Thyroid gland (tissue), 4 donors: ENCODE measurements around the gene FSTL4. TPM values are rescaled to one million over a fixed set of nuclear protein-coding genes. Genes with fewer than 3 reads are reported as not detected.
A peak's percentile ranks its signal among the peaks of the same experiment; 100 is the strongest.

Experiments used
- DNase-seq, 2 donors: peaks; one replicate each; pipeline ENCODE4 v3.0.0-alpha.2; 2019
- H3K27ac ChIP-seq, 3 donors: fragments of 200-600 bp; sonication (generic); 1 replicate in 2 of 3; 2 replicates in 1 of 3; pipeline ENCODE4 v1.5.1; 2016 to 2019; ENCODE audit warnings: mild to moderate bottlenecking in 1 of 3, moderate library complexity in 1 of 3
- H3K27me3 ChIP-seq: fragments of 200-600 bp; sonication (generic); one replicate; pipeline ENCODE4 v1.5.1; 2019
- H3K36me3 ChIP-seq, 2 donors: fragments of 200-600 bp; sonication (generic); one replicate each; pipeline ENCODE4 v1.5.1; 2016 to 2019
- H3K4me1 ChIP-seq, 2 donors: fragments of 200-600 bp; sonication (generic); one replicate each; pipeline ENCODE4 v1.5.1; 2017 to 2019
- H3K4me3 ChIP-seq, 3 donors: fragments of 200-600 bp; sonication (generic); replicated peaks in 1 of 3; 1 replicate in 2 of 3; 2 replicates in 1 of 3; pipeline ENCODE4 v1.5.1; 2016; ENCODE audit warnings: mild to moderate bottlenecking in 1 of 3
- H3K9me3 ChIP-seq: fragments of 200-600 bp; sonication (generic); one replicate; pipeline ENCODE4 v1.5.1; 2017
- POLR2A ChIP-seq, 2 donors: fragments of 450-650 bp; IDR thresholded peaks; one replicate each; pipeline ENCODE4 v1.6.1; 2017; ENCODE audit warnings: antibody characterized with exemption in 2 of 2, mild to moderate bottlenecking in 2 of 2, moderate library complexity in 1 of 2
- WGBS, 2 donors: methylation state at CpG; one replicate each; pipeline ENCODE4 v1.1.5; 2017; 5-methylcytosine and 5-hydroxymethylcytosine counted together
- intact Hi-C: fragments of 100-400 bp; cut with DNase I; formaldehyde crosslinking; loops from one replicate; pipeline ENCODE4 v1.15.1; 2023
- total RNA-seq, 4 donors: library from RNA; depleted of rRNA; stranded (reverse); fragments of >200 nt; gene quantifications; one replicate each; pipeline ENCODE4 v1.2.3, GENCODE V29; 2016
- TF ChIP-seq, protein P1 (sequence below), 6 experiments: fragments of 200-600 bp in 3 of 6; fragments of 450-650 bp in 3 of 6; sonication (generic) in 3 of 6; IDR thresholded peaks; one replicate each; pipeline ENCODE4 v1.5.1; 2016 to 2019; ENCODE audit warnings: antibody characterized with exemption in 6 of 6, mild to moderate bottlenecking in 2 of 6, inconsistent platforms in 1 of 6, moderate library complexity in 1 of 6

Gene FSTL4
- total RNA-seq, 4 donors from 2014 or later, result 0.10 to 0.13 TPM; not detected in 2

DNA sequence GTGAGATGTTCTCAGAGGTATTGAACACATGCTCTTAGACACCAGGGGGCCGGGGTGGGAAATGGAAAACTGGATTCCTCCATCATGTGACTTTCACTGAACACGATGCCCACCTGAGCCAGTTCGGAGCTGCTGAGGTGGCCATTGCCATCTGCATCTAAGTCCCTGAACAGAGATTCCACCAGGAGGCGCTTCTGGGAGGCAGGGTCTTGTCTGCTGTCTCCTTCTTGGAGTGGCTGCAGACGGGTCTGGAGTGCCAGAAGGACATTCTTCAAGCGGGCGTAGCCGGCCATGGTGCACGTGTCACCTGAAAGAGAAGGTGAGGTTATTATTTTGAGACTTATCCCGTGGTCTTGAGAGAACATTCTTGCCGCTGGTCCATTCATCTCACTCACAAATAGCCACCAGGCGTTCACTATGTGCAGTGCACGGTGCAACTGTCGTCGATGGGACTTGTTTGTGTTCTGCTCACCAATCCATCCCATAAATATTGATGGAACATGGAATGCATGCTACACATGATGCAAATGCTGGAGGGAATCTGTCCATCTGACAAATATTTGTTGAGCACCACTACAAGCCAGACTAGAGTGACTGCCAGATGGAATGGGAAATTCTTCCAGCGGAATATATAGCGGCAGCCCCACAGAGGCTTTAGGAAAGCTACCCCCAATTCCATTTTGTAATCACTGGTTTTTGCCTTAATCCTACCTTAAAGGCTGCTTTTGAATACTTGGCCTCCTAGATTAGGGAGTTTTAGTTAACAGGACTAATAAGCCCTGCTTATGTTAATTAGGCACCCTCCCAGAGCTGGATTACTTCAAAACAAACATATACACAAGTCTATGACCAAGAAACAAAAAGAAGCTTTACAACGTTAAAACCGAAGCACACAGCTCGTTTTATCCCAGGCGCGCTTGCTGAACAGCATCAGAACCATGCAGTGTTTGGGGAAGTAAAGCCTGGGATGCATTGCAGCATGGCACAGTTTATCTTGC lies 295.7 kb downstream of the FSTL4 start:
- H3K4me3 ChIP-seq, result no peak overlapping the region
- no peaks in the 10 kb centered on the region for H3K4me1 ChIP-seq
- H3K27ac ChIP-seq, result no peak overlapping the region
- no peaks in the 10 kb centered on the region for H3K9me3 ChIP-seq
- WGBS, 2 donors, result 63 to 66% methylated on average over 21 to 22 of the region's 22 CpGs
- H3K27me3 ChIP-seq, result no peaks in the 10 kb centered on the region
- DNase-seq, result peak in 1 of 2 donors; percentile 10
- H3K36me3 ChIP-seq, result no peaks in the 10 kb centered on the region
- no peak for TF ChIP-seq POLR2A (IDR thresholded peaks at IDR 0.05)
- TF ChIP-seq, protein P1, sequence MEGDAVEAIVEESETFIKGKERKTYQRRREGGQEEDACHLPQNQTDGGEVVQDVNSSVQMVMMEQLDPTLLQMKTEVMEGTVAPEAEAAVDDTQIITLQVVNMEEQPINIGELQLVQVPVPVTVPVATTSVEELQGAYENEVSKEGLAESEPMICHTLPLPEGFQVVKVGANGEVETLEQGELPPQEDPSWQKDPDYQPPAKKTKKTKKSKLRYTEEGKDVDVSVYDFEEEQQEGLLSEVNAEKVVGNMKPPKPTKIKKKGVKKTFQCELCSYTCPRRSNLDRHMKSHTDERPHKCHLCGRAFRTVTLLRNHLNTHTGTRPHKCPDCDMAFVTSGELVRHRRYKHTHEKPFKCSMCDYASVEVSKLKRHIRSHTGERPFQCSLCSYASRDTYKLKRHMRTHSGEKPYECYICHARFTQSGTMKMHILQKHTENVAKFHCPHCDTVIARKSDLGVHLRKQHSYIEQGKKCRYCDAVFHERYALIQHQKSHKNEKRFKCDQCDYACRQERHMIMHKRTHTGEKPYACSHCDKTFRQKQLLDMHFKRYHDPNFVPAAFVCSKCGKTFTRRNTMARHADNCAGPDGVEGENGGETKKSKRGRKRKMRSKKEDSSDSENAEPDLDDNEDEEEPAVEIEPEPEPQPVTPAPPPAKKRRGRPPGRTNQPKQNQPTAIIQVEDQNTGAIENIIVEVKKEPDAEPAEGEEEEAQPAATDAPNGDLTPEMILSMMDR (IDR thresholded peaks at IDR 0.05), result no peak
- intact Hi-C loops, result no loop called here

DNA sequence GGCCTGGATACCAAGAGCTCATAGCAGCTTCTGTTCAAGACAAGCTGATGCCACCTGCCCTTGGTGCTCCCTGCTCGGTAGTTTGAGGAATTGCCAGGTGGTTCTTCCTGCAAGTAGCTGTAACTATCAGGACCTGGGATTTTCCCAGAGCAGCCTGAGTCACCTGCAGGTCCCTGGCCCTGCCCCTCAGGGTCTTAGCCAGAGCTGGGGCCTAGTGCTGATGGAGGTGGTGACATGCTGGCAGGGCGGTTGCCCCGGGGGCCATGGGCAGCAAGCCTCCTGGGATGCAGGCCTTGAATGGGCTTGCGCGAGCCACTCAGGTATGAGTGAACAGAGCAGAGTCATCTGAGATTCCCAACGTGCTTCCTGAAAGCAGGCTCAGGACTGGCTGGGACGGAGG lies 298.3 kb downstream of the FSTL4 start:
- Histone ChIP-seq H3K27me3 (no peaks in the 10 kb centered on the region), H3K4me1 (no peaks in the 10 kb centered on the region), H3K9me3 (no peaks in the 10 kb centered on the region), H3K36me3 (no peaks in the 10 kb centered on the region), H3K4me3 (no peak overlapping the region), H3K27ac (no peak overlapping the region)
- TF ChIP-seq, protein P1 (IDR thresholded peaks at IDR 0.05), result no peak
- TF ChIP-seq POLR2A (IDR thresholded peaks at IDR 0.05), result no peak
- 90 to 97% methylated on average over 6 to 7 of the region's 7 CpGs for WGBS, 2 donors
- intact Hi-C loops, result no loop called here
- no peak for DNase-seq

DNA sequence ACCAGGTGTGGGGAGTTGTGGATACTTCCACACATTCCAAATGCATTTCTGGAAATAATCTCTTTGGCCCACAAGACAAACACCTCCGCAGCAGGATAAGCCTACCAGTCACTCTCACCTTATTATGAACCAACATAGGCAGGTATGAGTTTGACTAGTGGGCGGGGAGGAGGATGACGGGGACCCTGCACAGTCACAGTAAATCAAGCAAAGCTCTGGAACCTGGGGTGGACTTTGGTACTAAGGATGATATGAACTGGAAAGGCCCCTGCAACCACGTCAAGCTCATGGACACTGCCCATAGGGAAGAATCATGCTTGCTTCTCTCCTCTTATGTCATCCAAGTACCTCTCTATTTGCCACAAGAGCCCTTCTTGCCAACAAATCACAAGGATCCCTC lies 301.2 kb downstream of the FSTL4 start:
- TF ChIP-seq POLR2A (IDR thresholded peaks at IDR 0.05), result no peak
- TF ChIP-seq, protein P1 (IDR thresholded peaks at IDR 0.05), result no peak
- no peak overlapping the region for H3K27ac ChIP-seq
- no peaks in the 10 kb centered on the region for H3K9me3 ChIP-seq
- H3K4me1 ChIP-seq, result no peaks in the 10 kb centered on the region
- no peaks in the 10 kb centered on the region for H3K27me3 ChIP-seq
- DNase-seq, result no peak
- 71 to 81% methylated on average over 4 of the region's 4 CpGs for WGBS, 2 donors
- intact Hi-C loops, result no loop called here
- H3K36me3 ChIP-seq, result no peaks in the 10 kb centered on the region
- no peak overlapping the region for H3K4me3 ChIP-seq

DNA sequence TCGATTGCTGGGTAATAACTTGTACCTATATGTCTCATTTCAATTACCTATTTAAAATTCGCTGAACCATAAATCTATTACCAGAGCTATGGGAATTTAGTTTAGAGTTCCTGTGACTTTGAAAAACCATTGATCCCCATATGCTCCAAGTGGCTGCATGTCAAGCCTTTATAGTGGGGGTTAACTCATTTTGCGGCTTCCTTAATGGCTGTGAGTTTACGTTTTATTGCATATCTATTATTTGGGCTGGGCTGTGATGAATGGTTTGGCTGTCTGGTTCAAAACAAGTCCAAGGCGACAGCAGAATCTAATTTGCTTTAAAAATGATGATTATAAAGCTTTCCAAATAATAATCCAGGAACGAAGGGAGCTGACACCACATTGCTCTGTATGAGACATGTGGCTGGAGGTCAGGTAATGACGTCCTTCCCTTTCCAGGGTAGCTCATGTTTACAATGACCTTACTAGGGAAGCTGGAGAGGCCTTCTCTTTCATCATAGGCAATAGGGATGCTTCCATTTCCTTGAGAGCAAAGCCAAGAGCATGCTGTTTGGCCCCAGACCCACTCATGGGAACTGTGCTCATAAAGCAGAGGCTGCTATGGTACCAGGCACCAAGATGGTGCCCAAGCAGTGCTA lies 302.2 kb downstream of the FSTL4 start:
- DNase-seq, result no peak
- WGBS, 2 donors, result 84 to 85% methylated on average over 7 of the region's 7 CpGs
- no peaks in the 10 kb centered on the region for H3K9me3 ChIP-seq
- H3K4me1 ChIP-seq, result no peaks in the 10 kb centered on the region
- TF ChIP-seq, protein P1 (IDR thresholded peaks at IDR 0.05), result no peak
- TF ChIP-seq POLR2A (IDR thresholded peaks at IDR 0.05), result no peak
- no peaks in the 10 kb centered on the region for H3K36me3 ChIP-seq
- H3K27ac ChIP-seq, result no peak overlapping the region
- no peak overlapping the region for H3K4me3 ChIP-seq
- H3K27me3 ChIP-seq, result no peaks in the 10 kb centered on the region
- intact Hi-C loops, result no loop called here
